Transverse colon (tissue), 4 donors: ENCODE results near the gene GEMIN5.

Source experiments
- POLR2A ChIP-seq: fragments of 450-650 bp; IDR thresholded peaks from one replicate; pipeline ENCODE4 v1.6.1; 2016; ENCODE audit warnings: antibody characterized with exemption, mild to moderate bottlenecking, moderate library complexity
- POLR2AphosphoS5 ChIP-seq, 3 donors: sonication (generic); formaldehyde crosslinking; IDR thresholded peaks; one replicate each; pipeline ENCODE4 v1.6.1; 2016; ENCODE audit warnings: antibody characterized with exemption in 3 of 3
- TF ChIP-seq, protein P1 (sequence below), 5 experiments: fragments of 200-600 bp in 3 of 5; fragments of 450-650 bp in 2 of 5; sonication (generic) in 3 of 5; IDR thresholded peaks; 1 replicate in 2 of 5; 2 replicates in 3 of 5; pipeline ENCODE4 v1.5.1; 2016 to 2017; ENCODE audit warnings: antibody characterized with exemption in 5 of 5, inconsistent platforms in 3 of 5, mild to moderate bottlenecking in 2 of 5, moderate library complexity in 1 of 5

DNA sequence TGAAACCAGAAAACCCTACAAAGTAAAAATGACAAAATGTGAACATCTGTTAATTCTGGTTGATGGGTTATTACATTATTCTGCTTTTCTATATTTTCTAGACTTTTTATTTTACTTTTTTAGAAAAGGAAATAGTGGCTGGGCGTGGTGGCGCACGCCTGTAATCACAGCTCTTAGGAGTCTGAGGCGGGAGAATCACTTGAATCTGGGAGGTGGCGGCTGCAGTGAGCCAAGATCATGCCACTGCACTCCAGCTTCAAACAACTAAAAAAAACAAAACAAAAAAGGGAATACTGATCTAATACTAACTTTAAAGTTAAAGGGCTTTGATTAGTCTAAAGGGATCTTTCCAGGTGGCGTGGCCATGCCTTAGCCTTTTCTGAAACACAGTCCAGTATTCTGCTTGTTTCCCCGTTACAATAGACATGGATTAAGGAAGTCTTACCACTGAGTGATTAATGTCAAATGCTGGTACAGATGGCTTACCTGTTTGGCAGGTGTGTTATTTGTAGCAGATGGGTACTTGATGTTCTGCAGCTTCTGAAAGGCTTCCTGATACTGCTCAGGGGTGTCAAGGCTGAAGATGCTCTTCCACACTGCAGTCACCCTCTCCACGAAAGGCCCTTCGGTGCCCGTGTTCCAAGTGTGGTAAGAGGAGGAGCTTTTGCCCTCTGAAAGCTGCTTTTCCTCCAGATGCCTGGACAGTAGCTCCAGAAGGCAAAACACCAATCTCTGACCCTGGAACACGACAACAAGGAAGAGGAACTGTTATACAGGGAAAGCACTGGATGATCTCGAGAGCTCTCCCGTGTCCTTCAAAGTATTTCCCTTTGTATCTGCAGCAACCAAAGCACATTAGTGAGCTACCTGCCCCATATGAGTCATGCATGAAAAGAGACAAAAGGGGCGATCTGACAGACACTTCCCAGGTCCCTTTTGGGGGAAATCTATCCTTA lies 42.1 kb downstream of the GEMIN5 start:
- TF ChIP-seq, protein P1, sequence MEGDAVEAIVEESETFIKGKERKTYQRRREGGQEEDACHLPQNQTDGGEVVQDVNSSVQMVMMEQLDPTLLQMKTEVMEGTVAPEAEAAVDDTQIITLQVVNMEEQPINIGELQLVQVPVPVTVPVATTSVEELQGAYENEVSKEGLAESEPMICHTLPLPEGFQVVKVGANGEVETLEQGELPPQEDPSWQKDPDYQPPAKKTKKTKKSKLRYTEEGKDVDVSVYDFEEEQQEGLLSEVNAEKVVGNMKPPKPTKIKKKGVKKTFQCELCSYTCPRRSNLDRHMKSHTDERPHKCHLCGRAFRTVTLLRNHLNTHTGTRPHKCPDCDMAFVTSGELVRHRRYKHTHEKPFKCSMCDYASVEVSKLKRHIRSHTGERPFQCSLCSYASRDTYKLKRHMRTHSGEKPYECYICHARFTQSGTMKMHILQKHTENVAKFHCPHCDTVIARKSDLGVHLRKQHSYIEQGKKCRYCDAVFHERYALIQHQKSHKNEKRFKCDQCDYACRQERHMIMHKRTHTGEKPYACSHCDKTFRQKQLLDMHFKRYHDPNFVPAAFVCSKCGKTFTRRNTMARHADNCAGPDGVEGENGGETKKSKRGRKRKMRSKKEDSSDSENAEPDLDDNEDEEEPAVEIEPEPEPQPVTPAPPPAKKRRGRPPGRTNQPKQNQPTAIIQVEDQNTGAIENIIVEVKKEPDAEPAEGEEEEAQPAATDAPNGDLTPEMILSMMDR (IDR thresholded peaks at IDR 0.05): no peak
- TF ChIP-seq POLR2AphosphoS5 (IDR thresholded peaks at IDR 0.05) (no peak), POLR2A (no peak)
